HepG2 (cell line): ENCODE measurements around the gene CCDC142. TPM values are rescaled to one million over a fixed set of nuclear protein-coding genes. Genes with fewer than 3 reads are reported as not detected.

Experiments
- THYN1 ChIP-seq: sonication (generic); formaldehyde crosslinking; IDR thresholded peaks from 2 replicates; pipeline ENCODE4 v1.8.1; 2023; ENCODE audit warnings: low read depth, mild to moderate bottlenecking, moderate library complexity, missing genetic modification reagents, borderline replicate concordance
- ZBTB7B ChIP-seq: sonication (generic); formaldehyde crosslinking; IDR thresholded peaks from 2 replicates; pipeline ENCODE4 v1.4.0; 2020; ENCODE audit warnings: missing genetic modification reagents
- ZNF180 ChIP-seq: sonication (generic); formaldehyde crosslinking; IDR thresholded peaks from 2 replicates; pipeline ENCODE4 v1.4.0; 2020; ENCODE audit warnings: low read depth, missing genetic modification reagents, borderline replicate concordance
- ZNF790 ChIP-seq: sonication (generic); formaldehyde crosslinking; IDR thresholded peaks from 2 replicates; pipeline ENCODE4 v1.8.0; 2022; ENCODE audit warnings: missing genetic modification reagents, mild to moderate bottlenecking, borderline replicate concordance
- polyA plus RNA-seq, 8 experiments: library from polyadenylated mRNA; depleted of rRNA in 3 of 8; stranded (reverse) in 7 of 8; unstranded in 1 of 8; fragments of >200 nt; fragmentation: Illumina TruSeq in 4 of 8; extraction: Trizol in 4 of 8; gene quantifications; 2 replicates each; pipeline versions ENCODE4 v1.2.1 to v1.2.3, GENCODE V29; 2011 to 2016; ENCODE audit warnings: low read depth in 4 of 8, missing spikeins in 1 of 8, mixed read lengths in 1 of 8; ENCODE audit not compliant: insufficient read depth in 1 of 8
- total RNA-seq, 5 experiments: library from RNA; depleted of rRNA; stranded (reverse); fragments of >200 nt; fragmentation: Illumina TruSeq; extraction: Trizol; gene quantifications; 2 replicates each; pipeline ENCODE4 v1.2.3, GENCODE V29; 2016; ENCODE audit warnings: low read depth in 1 of 5

The CCDC142 gene
- total and polyA plus RNA-seq, 2 of the 13 experiments (the other 11 are each of a cell fraction or from before 2014, with no cell fraction given): 14.7 to 30.4 TPM

DNA sequence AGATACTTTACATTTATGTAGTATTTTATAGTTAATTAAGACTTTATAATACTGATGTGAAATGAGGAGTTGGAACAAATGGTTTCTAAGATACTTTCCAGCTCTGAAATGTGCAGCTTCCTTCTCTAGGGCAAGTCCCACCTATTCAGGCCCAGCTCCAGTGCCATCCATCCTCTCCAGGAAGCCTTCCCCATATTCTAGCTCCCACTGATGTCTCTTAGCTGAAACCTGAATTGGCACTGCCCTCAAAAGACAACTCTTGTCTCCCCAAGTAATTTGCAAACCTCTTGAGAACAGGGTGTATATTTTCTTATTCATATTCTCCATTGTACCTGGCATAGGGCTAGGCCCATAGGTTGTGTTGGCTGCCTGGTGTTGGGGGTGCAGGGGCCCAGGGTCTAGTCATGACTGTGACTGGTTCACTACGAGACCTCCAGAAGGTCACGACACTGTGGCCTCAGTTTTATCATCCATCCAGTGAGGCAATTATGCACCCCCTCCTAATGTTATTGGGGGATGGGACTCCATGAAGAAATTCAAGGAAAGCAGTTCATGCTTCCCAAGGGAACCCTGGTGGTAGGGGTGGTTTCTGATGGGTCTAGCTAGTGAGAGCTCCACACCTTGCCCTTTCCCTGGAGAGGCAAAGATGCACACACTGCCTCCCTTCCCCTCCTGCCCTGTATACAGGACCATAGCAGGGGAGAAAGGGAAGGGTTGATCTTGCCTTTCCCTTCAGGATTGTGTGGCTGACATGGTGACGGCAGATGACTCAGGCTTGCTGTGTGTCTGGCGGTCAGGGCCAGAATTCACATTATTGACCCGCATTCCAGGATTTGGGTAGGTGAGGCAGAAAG, 58.4 kb downstream of the CCDC142 start (continued):
- TF ChIP-seq THYN1 (CRISPR knock-in tag): no peak
- no peak for TF ChIP-seq ZBTB7B (CRISPR knock-in tag)
- no peak for TF ChIP-seq ZNF180 (CRISPR knock-in tag)
- no peak for TF ChIP-seq ZNF790

Other genes starting within 250 kb of the CCDC142 start
- gene SLC4A5, start 139.6 kb downstream of the CCDC142 start, total RNA-seq (2016; rRNA removed; fragmentation: Illumina TruSeq; extraction: Trizol): 0.25 TPM in 1 of 2 replicates, not detected in the other
- gene SLC4A5, start 139.6 kb downstream of the CCDC142 start, polyA plus RNA-seq (2011; rRNA removed): 0.50 and 0.51 TPM in 2 replicates
- 109 and 122 TPM in 2 replicates for gene DCTN1, start 102.7 kb downstream of the CCDC142 start, total RNA-seq (2016; rRNA removed; fragmentation: Illumina TruSeq; extraction: Trizol)
- gene DCTN1, start 102.7 kb downstream of the CCDC142 start, polyA plus RNA-seq (2011; rRNA removed): 73.2 and 82.4 TPM in 2 replicates
- 0.13 and 0.15 TPM in 2 replicates for gene C2orf81, start 61.4 kb downstream of the CCDC142 start, total RNA-seq (2016; rRNA removed; fragmentation: Illumina TruSeq; extraction: Trizol)
- 0.05 and 0.17 TPM in 2 replicates for gene C2orf81, start 61.4 kb downstream of the CCDC142 start, polyA plus RNA-seq (2011; rRNA removed)
- gene WDR54, start 61.3 kb downstream of the CCDC142 start, total RNA-seq (2016; rRNA removed; fragmentation: Illumina TruSeq; extraction: Trizol): 1.3 and 2.0 TPM in 2 replicates
- gene WDR54, start 61.3 kb downstream of the CCDC142 start, polyA plus RNA-seq (2011; rRNA removed): 12.4 and 17.3 TPM in 2 replicates
- 107 and 159 TPM in 2 replicates for gene RTKN, start 41.1 kb downstream of the CCDC142 start, total RNA-seq (2016; rRNA removed; fragmentation: Illumina TruSeq; extraction: Trizol)
- 166 and 187 TPM in 2 replicates for gene RTKN, start 41.1 kb downstream of the CCDC142 start, polyA plus RNA-seq (2011; rRNA removed)
- 10.0 and 14.5 TPM in 2 replicates for gene INO80B, start 27.9 kb downstream of the CCDC142 start, total RNA-seq (2016; rRNA removed; fragmentation: Illumina TruSeq; extraction: Trizol)
- 6.2 and 7.9 TPM in 2 replicates for gene INO80B, start 27.9 kb downstream of the CCDC142 start, polyA plus RNA-seq (2011; rRNA removed)
- 26.5 and 38.8 TPM in 2 replicates for gene WBP1, start 24.6 kb downstream of the CCDC142 start, total RNA-seq (2016; rRNA removed; fragmentation: Illumina TruSeq; extraction: Trizol)
- gene WBP1, start 24.6 kb downstream of the CCDC142 start, polyA plus RNA-seq (2011; rRNA removed): 85.7 and 107 TPM in 2 replicates
- gene MOGS, start 17.6 kb downstream of the CCDC142 start, total RNA-seq (2016; rRNA removed; fragmentation: Illumina TruSeq; extraction: Trizol): 30.1 and 95.2 TPM in 2 replicates
- 117 and 124 TPM in 2 replicates for gene MOGS, start 17.6 kb downstream of the CCDC142 start, polyA plus RNA-seq (2011; rRNA removed)
- 51.9 and 53.8 TPM in 2 replicates for gene MRPL53, start 10.3 kb downstream of the CCDC142 start, total RNA-seq (2016; rRNA removed; fragmentation: Illumina TruSeq; extraction: Trizol)
- 28.8 and 34.3 TPM in 2 replicates for gene MRPL53, start 10.3 kb downstream of the CCDC142 start, polyA plus RNA-seq (2011; rRNA removed)
- 21.1 and 28.3 TPM in 2 replicates for gene TTC31, start 83 bp upstream of the CCDC142 start, total RNA-seq (2016; rRNA removed; fragmentation: Illumina TruSeq; extraction: Trizol)
- gene TTC31, start 83 bp upstream of the CCDC142 start, polyA plus RNA-seq (2011; rRNA removed): 39.5 and 43.4 TPM in 2 replicates
- 4.0 and 8.1 TPM in 2 replicates for gene LBX2, start 16.6 kb upstream of the CCDC142 start, total RNA-seq (2016; rRNA removed; fragmentation: Illumina TruSeq; extraction: Trizol)
- gene LBX2, start 16.6 kb upstream of the CCDC142 start, polyA plus RNA-seq (2011; rRNA removed): 6.4 and 7.3 TPM in 2 replicates
- gene PCGF1, start 24.7 kb upstream of the CCDC142 start, total RNA-seq (2016; rRNA removed; fragmentation: Illumina TruSeq; extraction: Trizol): 14.2 and 20.4 TPM in 2 replicates
- 22.6 and 22.7 TPM in 2 replicates for gene PCGF1, start 24.7 kb upstream of the CCDC142 start, polyA plus RNA-seq (2011; rRNA removed)
- gene TLX2, start 31.5 kb upstream of the CCDC142 start, total RNA-seq (2016; rRNA removed; fragmentation: Illumina TruSeq; extraction: Trizol): 0.20 TPM in 1 of 2 replicates, not detected in the other
- gene TLX2, start 31.5 kb upstream of the CCDC142 start, polyA plus RNA-seq (2011; rRNA removed): 0.05 and 0.09 TPM in 2 replicates
- gene DQX1, start 43.2 kb upstream of the CCDC142 start, total RNA-seq (2016; rRNA removed; fragmentation: Illumina TruSeq; extraction: Trizol): 23.9 and 27.6 TPM in 2 replicates
- gene DQX1, start 43.2 kb upstream of the CCDC142 start, polyA plus RNA-seq (2011; rRNA removed): 72.9 and 89.8 TPM in 2 replicates
- 67.0 and 174 TPM in 2 replicates for gene AUP1, start 46.7 kb upstream of the CCDC142 start, total RNA-seq (2016; rRNA removed; fragmentation: Illumina TruSeq; extraction: Trizol)
- gene AUP1, start 46.7 kb upstream of the CCDC142 start, polyA plus RNA-seq (2011; rRNA removed): 267 and 291 TPM in 2 replicates
- 37.0 and 47.7 TPM in 2 replicates for gene HTRA2, start 46.9 kb upstream of the CCDC142 start, total RNA-seq (2016; rRNA removed; fragmentation: Illumina TruSeq; extraction: Trizol)
- gene HTRA2, start 46.9 kb upstream of the CCDC142 start, polyA plus RNA-seq (2011; rRNA removed): 50.3 and 56.1 TPM in 2 replicates
- 0.39 and 0.55 TPM in 2 replicates for gene LOXL3, start 70.9 kb upstream of the CCDC142 start, total RNA-seq (2016; rRNA removed; fragmentation: Illumina TruSeq; extraction: Trizol)
- 6.5 and 7.2 TPM in 2 replicates for gene LOXL3, start 70.9 kb upstream of the CCDC142 start, polyA plus RNA-seq (2011; rRNA removed)
- gene DOK1, start 71.7 kb upstream of the CCDC142 start, total RNA-seq (2016; rRNA removed; fragmentation: Illumina TruSeq; extraction: Trizol): 0.53 and 0.66 TPM in 2 replicates
- gene DOK1, start 71.7 kb upstream of the CCDC142 start, polyA plus RNA-seq (2011; rRNA removed): 0.74 and 0.84 TPM in 2 replicates
- gene M1AP, start 165.3 kb upstream of the CCDC142 start, total RNA-seq (2016; rRNA removed; fragmentation: Illumina TruSeq; extraction: Trizol): not detected in 2 replicates
- 0.16 TPM in 1 of 2 replicates, not detected in the other for gene M1AP, start 165.3 kb upstream of the CCDC142 start, polyA plus RNA-seq (2011; rRNA removed)
- gene SEMA4F, start 171.2 kb upstream of the CCDC142 start, total RNA-seq (2016; rRNA removed; fragmentation: Illumina TruSeq; extraction: Trizol): 4.0 and 7.1 TPM in 2 replicates
- gene SEMA4F, start 171.2 kb upstream of the CCDC142 start, polyA plus RNA-seq (2011; rRNA removed): 10.3 and 10.6 TPM in 2 replicates